Dedifferentiated amniotic fluid mesenchymal stem cell (primary cell): ENCODE results near the gene GSE1.

ENCODE experiments used
- DNase-seq: peaks from one replicate; pipeline ENCODE4 v3.0.0-alpha.2; 2016; ENCODE audit errors: extremely low spot score

Gene GSE1

GRCh38 chr16:85612801-85613603 lies at the start of gene GSE1:
Gene GSE1 (plus strand): TSS chr16:85613322. CDS start chr16:85613392, 70 bp downstream.
- peak; percentile 63 for DNase-seq

GRCh38 chr16:85563515-85564276 lies 49.4 kb upstream of the GSE1 start:
- no peak for DNase-seq

- DNase-seq: no peak
These were observed 48.7 kb upstream of the GSE1 start for GRCh38 chr16:85564277-85565051.

- no peak for DNase-seq
These were observed 47.8 kb upstream of the GSE1 start for GRCh38 chr16:85565340-85565739.

- DNase-seq: no peak
These were observed 47.2 kb upstream of the GSE1 start for GRCh38 chr16:85565801-85566526.

GRCh38 chr16:85566561-85567100 lies 46.5 kb upstream of the GSE1 start:
- DNase-seq: no peak

- DNase-seq: no peak
These were observed 45.8 kb upstream of the GSE1 start for GRCh38 chr16:85567101-85567866.

- DNase-seq: no peak
These were observed 45.2 kb upstream of the GSE1 start for GRCh38 chr16:85567935-85568334.

GRCh38 chr16:85568519-85568918 lies 44.6 kb upstream of the GSE1 start:
- no peak for DNase-seq

GRCh38 chr16:85569039-85569614 lies 44.0 kb upstream of the GSE1 start:
- DNase-seq: no peak

- no peak for DNase-seq
These were observed 43.4 kb upstream of the GSE1 start for GRCh38 chr16:85569615-85570212.

GRCh38 chr16:85570213-85570734 lies 42.8 kb upstream of the GSE1 start:
- DNase-seq: no peak

GRCh38 chr16:85570735-85571562 lies 42.2 kb upstream of the GSE1 start:
- DNase-seq: no peak

GRCh38 chr16:85571563-85571812 lies 41.6 kb upstream of the GSE1 start:
- no peak for DNase-seq

- DNase-seq: no peak
These were observed 41.1 kb upstream of the GSE1 start for GRCh38 chr16:85571813-85572619.

- DNase-seq: no peak
These were observed 40.0 kb upstream of the GSE1 start for GRCh38 chr16:85573045-85573695.
